ENCODE measurements around the gene HEATR5B. TPM values are rescaled to one million over a fixed set of nuclear protein-coding genes. Genes with fewer than 3 reads are reported as not detected.

The HEATR5B gene
- total RNA-seq, 1 experiment from 2014 or later = 13.1 TPM

- CTCF ChIA-PET = no interaction called here
- no peak overlapping the region for H3K4me3 ChIP-seq (ENCODE audit: low read depth, low read length, poor library complexity, severe bottlenecking)
- DNase-seq (ENCODE audit: low spot score) = no peak
- no peaks in the 10 kb centered on the region for H3K36me3 ChIP-seq (ENCODE audit: insufficient read depth, low read length, poor library complexity, severe bottlenecking)
- POLR2A ChIA-PET (ENCODE audit: low non-redundant PET) = no interaction called here
- TF ChIP-seq CTCF (conservative IDR thresholded peaks at IDR 0.05; ENCODE audit: low read depth, low read length) = no peak
- TF ChIP-seq EZH2 (IDR thresholded peaks at IDR 0.05; ENCODE audit: borderline replicate concordance, low read depth, low read length, poor library complexity, severe bottlenecking) = no peak
- BruUV-seq (replicated peaks) = no TSS peak
- H3K27me3 ChIP-seq (replicated peaks; ENCODE audit: insufficient read depth, low read depth, low read length, poor library complexity) = no peaks in the 10 kb centered on the region
- intact Hi-C loops (cut with micrococcal nuclease; ENCODE audit: unreplicated experiment) = no loop called here
- no peaks in the 10 kb centered on the region for H3K9me3 ChIP-seq (ENCODE audit: low read depth, low read length, poor library complexity, severe bottlenecking)
- H3K4me1 ChIP-seq (ENCODE audit: insufficient read depth, low read length, poor library complexity, severe bottlenecking) = no peaks in the 10 kb centered on the region
- no peak overlapping the region for H3K27ac ChIP-seq (ENCODE audit: low read depth, low read length, poor library complexity, severe bottlenecking)
Measured at GRCh38 chr2:36952748-36953197, 131.4 kb downstream of the HEATR5B start.

GRCh38 chr2:36951574-36951973 is 132.6 kb downstream of the HEATR5B start:
- no peaks in the 10 kb centered on the region for H3K4me1 ChIP-seq (ENCODE audit: insufficient read depth, low read length, poor library complexity, severe bottlenecking)
- H3K27ac ChIP-seq (ENCODE audit: low read depth, low read length, poor library complexity, severe bottlenecking) = no peak overlapping the region
- H3K4me3 ChIP-seq (ENCODE audit: low read depth, low read length, poor library complexity, severe bottlenecking) = no peak overlapping the region
- intact Hi-C loops (cut with micrococcal nuclease; ENCODE audit: unreplicated experiment) = no loop called here
- DNase-seq (ENCODE audit: low spot score) = peak; percentile 7
- no TSS peak for BruUV-seq (replicated peaks)
- no peaks in the 10 kb centered on the region for H3K9me3 ChIP-seq (ENCODE audit: low read depth, low read length, poor library complexity, severe bottlenecking)
- H3K27me3 ChIP-seq (replicated peaks; ENCODE audit: insufficient read depth, low read depth, low read length, poor library complexity) = no peaks in the 10 kb centered on the region
- ChIA-PET POLR2A (ENCODE audit: low non-redundant PET) (no interaction called here), CTCF (no interaction called here)
- TF ChIP-seq EZH2 (IDR thresholded peaks at IDR 0.05; ENCODE audit: borderline replicate concordance, low read depth, low read length, poor library complexity, severe bottlenecking) = no peak
- TF ChIP-seq CTCF (conservative IDR thresholded peaks at IDR 0.05; ENCODE audit: low read depth, low read length) = no peak
- H3K36me3 ChIP-seq (ENCODE audit: insufficient read depth, low read length, poor library complexity, severe bottlenecking) = no peaks in the 10 kb centered on the region

GRCh38 chr2:36951027-36951518 is 133.1 kb downstream of the HEATR5B start:
- Histone ChIP-seq H3K9me3 (ENCODE audit: low read depth, low read length, poor library complexity, severe bottlenecking) (no peaks in the 10 kb centered on the region), H3K27ac (ENCODE audit: low read depth, low read length, poor library complexity, severe bottlenecking) (no peak overlapping the region), H3K36me3 (ENCODE audit: insufficient read depth, low read length, poor library complexity, severe bottlenecking) (no peaks in the 10 kb centered on the region), H3K4me3 (ENCODE audit: low read depth, low read length, poor library complexity, severe bottlenecking) (no peak overlapping the region), H3K4me1 (ENCODE audit: insufficient read depth, low read length, poor library complexity, severe bottlenecking) (no peaks in the 10 kb centered on the region), H3K27me3 (replicated peaks; ENCODE audit: insufficient read depth, low read depth, low read length, poor library complexity) (no peaks in the 10 kb centered on the region)
- intact Hi-C loops (cut with micrococcal nuclease; ENCODE audit: unreplicated experiment) = no loop called here
- CTCF ChIA-PET = no interaction called here
- no TSS peak for BruUV-seq (replicated peaks)
- TF ChIP-seq EZH2 (IDR thresholded peaks at IDR 0.05; ENCODE audit: borderline replicate concordance, low read depth, low read length, poor library complexity, severe bottlenecking) = no peak
- TF ChIP-seq CTCF (conservative IDR thresholded peaks at IDR 0.05; ENCODE audit: low read depth, low read length) = no peak
- DNase-seq (ENCODE audit: low spot score) = no peak
- POLR2A ChIA-PET (ENCODE audit: low non-redundant PET) = no interaction called here

All from A673 (cell line).